Liver (tissue), 9 donors: ENCODE results near the gene RARA. TPM values are rescaled to one million over a fixed set of nuclear protein-coding genes. Genes with fewer than 3 reads are reported as not detected.

ENCODE experiments used
- DNase-seq: peaks from one replicate; pipeline ENCODE4 v3.0.0-alpha.2; 2017; ENCODE audit warnings: low spot score
- H3K27ac ChIP-seq, 2 donors: one replicate each; pipeline ENCODE4 v1.7.0; 2013; ENCODE audit warnings: inconsistent platforms in 2 of 2, low read length in 2 of 2, control low read depth in 1 of 2, low read depth in 1 of 2, mild to moderate bottlenecking in 1 of 2
- H3K27me3 ChIP-seq, 4 donors: one replicate each; pipeline versions ENCODE4 v1.6.1 to v1.7.0; 2013; ENCODE audit warnings: low read length in 3 of 4, inconsistent platforms in 1 of 4, mild to moderate bottlenecking in 1 of 4, moderate library complexity in 1 of 4; ENCODE audit not compliant: control insufficient read depth in 4 of 4, insufficient read depth in 4 of 4
- H3K36me3 ChIP-seq, 4 donors: one replicate each; pipeline versions ENCODE4 v1.6.1 to v1.7.0; 2013; ENCODE audit warnings: low read length in 3 of 4, mild to moderate bottlenecking in 3 of 4, low read depth in 1 of 4, moderate library complexity in 1 of 4; ENCODE audit not compliant: control insufficient read depth in 4 of 4, insufficient read depth in 3 of 4
- H3K4me1 ChIP-seq, 4 donors: one replicate each; pipeline versions ENCODE4 v1.6.1 to v1.7.0; 2013; ENCODE audit warnings: low read length in 3 of 4, mild to moderate bottlenecking in 3 of 4, moderate library complexity in 1 of 4; ENCODE audit not compliant: control insufficient read depth in 4 of 4, insufficient read depth in 4 of 4
- H3K4me3 ChIP-seq, 3 donors: one replicate each; pipeline versions ENCODE4 v1.6.1 to v1.7.0; 2013; ENCODE audit warnings: low read length in 3 of 3, control low read depth in 1 of 3, low read depth in 1 of 3, mild to moderate bottlenecking in 1 of 3
- H3K9ac ChIP-seq, 2 donors: one replicate each; pipeline ENCODE4 v1.7.0; 2013; ENCODE audit warnings: low read length in 2 of 2, mild to moderate bottlenecking in 2 of 2, moderate library complexity in 2 of 2, control low read depth in 1 of 2, low read depth in 1 of 2
- H3K9me3 ChIP-seq, 4 donors: one replicate each; pipeline versions ENCODE4 v1.6.1 to v1.7.0; 2013; ENCODE audit warnings: low read length in 3 of 4; ENCODE audit not compliant: control insufficient read depth in 4 of 4
- CTCF ChIP-seq: fragments of 150-350 bp; IDR thresholded peaks from 2 replicates; pipeline ENCODE4 v1.5.1; 2017; ENCODE audit warnings: improper control_type of control experiment, low read depth, low read length; ENCODE audit not compliant: missing input control
- EGR1 ChIP-seq, 2 donors: IDR thresholded peaks; 2 replicates each; pipeline ENCODE4 v1.6.1; 2016 to 2018; ENCODE audit warnings: antibody characterized with exemption in 2 of 2, low read depth in 2 of 2
- FOXA1 ChIP-seq: IDR thresholded peaks from 2 replicates; pipeline ENCODE4 v1.6.1; 2016; ENCODE audit warnings: antibody characterized with exemption
- FOXA2 ChIP-seq: IDR thresholded peaks from 2 replicates; pipeline ENCODE4 v1.6.1; 2016; ENCODE audit warnings: antibody characterized with exemption
- GABPA ChIP-seq, 2 donors: IDR thresholded peaks in 1 of 2; conservative IDR thresholded peaks in 1 of 2; 2 replicates each; pipeline ENCODE4 v1.6.1; 2016; ENCODE audit warnings: antibody characterized with exemption in 2 of 2, mild to moderate bottlenecking in 1 of 2, moderate library complexity in 1 of 2
- HNF4A ChIP-seq, 2 donors: conservative IDR thresholded peaks; 2 replicates each; pipeline ENCODE4 v1.6.1; 2016; ENCODE audit warnings: antibody characterized with exemption in 2 of 2, mild to moderate bottlenecking in 2 of 2
- HNF4G ChIP-seq: IDR thresholded peaks from 2 replicates; pipeline ENCODE4 v1.6.1; 2016; ENCODE audit warnings: antibody characterized with exemption
- JUND ChIP-seq, 2 donors: IDR thresholded peaks; 2 replicates each; pipeline ENCODE4 v1.6.1; 2016; ENCODE audit warnings: antibody characterized with exemption in 2 of 2
- NR2F2 ChIP-seq: IDR thresholded peaks from 2 replicates; pipeline ENCODE4 v1.6.1; 2016; ENCODE audit warnings: antibody characterized with exemption
- RAD21 ChIP-seq, 2 donors: IDR thresholded peaks; 2 replicates each; pipeline ENCODE4 v1.6.1; 2016; ENCODE audit warnings: antibody characterized with exemption in 2 of 2, mild to moderate bottlenecking in 2 of 2
- RXRA ChIP-seq, 2 donors: IDR thresholded peaks; 2 replicates each; pipeline ENCODE4 v1.6.1; 2017 to 2018; ENCODE audit warnings: antibody characterized with exemption in 2 of 2, mild to moderate bottlenecking in 1 of 2
- SP1 ChIP-seq: IDR thresholded peaks from 2 replicates; pipeline ENCODE4 v1.6.1; 2018; ENCODE audit warnings: antibody characterized with exemption, mild to moderate bottlenecking
- TAF1 ChIP-seq: conservative IDR thresholded peaks from 2 replicates; pipeline ENCODE4 v1.6.1; 2016; ENCODE audit warnings: antibody characterized with exemption, mild to moderate bottlenecking
- YY1 ChIP-seq: IDR thresholded peaks from 2 replicates; pipeline ENCODE4 v1.6.1; 2016; ENCODE audit warnings: antibody characterized with exemption, mild to moderate bottlenecking
- ZBTB33 ChIP-seq: IDR thresholded peaks from 2 replicates; pipeline ENCODE4 v1.6.1; 2016; ENCODE audit warnings: antibody characterized with exemption
- WGBS: extraction: QIAGEN DNeasy Blood & Tissue Kit; methylation state at CpG from one replicate; pipeline ENCODE4 v1.1.7; 2013; 5-methylcytosine and 5-hydroxymethylcytosine counted together
- polyA plus RNA-seq, 2 donors: library from polyadenylated mRNA; stranded (reverse) in 1 of 2; unstranded in 1 of 2; fragments of 200-250 nt in 1 of 2; fragments of >200 nt in 1 of 2; fragmentation: Nextera tagmentation in 1 of 2; extraction: Ambion mirVana in 1 of 2; gene quantifications; one replicate each; pipeline versions ENCODE4 v1.2.1 to v1.2.3, GENCODE V29; 2013 to 2015
- total RNA-seq, 2 donors: library from RNA; depleted of rRNA; stranded (reverse); fragments of >200 nt; gene quantifications; one replicate each; pipeline ENCODE4 v1.2.3, GENCODE V29; 2014
- TF ChIP-seq, protein P1 (sequence below): IDR thresholded peaks from 2 replicates; pipeline ENCODE4 v1.6.1; 2016; ENCODE audit warnings: antibody characterized with exemption, mild to moderate bottlenecking
- TF ChIP-seq, protein P2 (sequence below): IDR thresholded peaks from 2 replicates; pipeline ENCODE4 v1.6.1; 2016; ENCODE audit warnings: antibody characterized with exemption
- TF ChIP-seq, protein P3 (sequence below): IDR thresholded peaks from 2 replicates; pipeline ENCODE4 v1.6.1; 2016; ENCODE audit warnings: antibody characterized with exemption
- donor health status: healthy.
- donor health status: healthy.
- donor health status: healthy.
- donor health status: healthy.
- donor health status: healthy.

Gene RARA
- total and polyA plus RNA-seq, 4 donors = 6.6 to 26.2 (median 10.8) TPM

DNA sequence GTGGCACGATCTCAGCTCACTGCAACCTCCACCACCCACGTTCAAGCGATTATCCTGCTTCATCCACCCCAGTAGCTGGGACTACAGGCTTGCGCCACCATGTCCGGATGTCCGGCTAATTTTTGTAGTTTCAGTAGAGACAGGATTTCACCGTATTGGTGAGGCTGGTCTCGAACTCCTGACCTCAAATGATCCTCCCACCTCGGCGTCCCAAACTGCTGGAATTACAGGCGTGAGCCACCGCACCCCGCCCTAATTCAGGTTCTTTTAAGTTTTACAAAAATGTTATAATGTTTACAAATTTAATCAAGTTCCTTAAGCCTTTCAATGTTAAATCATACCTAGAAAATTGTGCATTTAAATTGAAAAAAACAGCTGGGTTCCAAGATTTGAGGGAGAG, 68.9 kb downstream of the RARA start (continued):
- TF ChIP-seq, protein P1, sequence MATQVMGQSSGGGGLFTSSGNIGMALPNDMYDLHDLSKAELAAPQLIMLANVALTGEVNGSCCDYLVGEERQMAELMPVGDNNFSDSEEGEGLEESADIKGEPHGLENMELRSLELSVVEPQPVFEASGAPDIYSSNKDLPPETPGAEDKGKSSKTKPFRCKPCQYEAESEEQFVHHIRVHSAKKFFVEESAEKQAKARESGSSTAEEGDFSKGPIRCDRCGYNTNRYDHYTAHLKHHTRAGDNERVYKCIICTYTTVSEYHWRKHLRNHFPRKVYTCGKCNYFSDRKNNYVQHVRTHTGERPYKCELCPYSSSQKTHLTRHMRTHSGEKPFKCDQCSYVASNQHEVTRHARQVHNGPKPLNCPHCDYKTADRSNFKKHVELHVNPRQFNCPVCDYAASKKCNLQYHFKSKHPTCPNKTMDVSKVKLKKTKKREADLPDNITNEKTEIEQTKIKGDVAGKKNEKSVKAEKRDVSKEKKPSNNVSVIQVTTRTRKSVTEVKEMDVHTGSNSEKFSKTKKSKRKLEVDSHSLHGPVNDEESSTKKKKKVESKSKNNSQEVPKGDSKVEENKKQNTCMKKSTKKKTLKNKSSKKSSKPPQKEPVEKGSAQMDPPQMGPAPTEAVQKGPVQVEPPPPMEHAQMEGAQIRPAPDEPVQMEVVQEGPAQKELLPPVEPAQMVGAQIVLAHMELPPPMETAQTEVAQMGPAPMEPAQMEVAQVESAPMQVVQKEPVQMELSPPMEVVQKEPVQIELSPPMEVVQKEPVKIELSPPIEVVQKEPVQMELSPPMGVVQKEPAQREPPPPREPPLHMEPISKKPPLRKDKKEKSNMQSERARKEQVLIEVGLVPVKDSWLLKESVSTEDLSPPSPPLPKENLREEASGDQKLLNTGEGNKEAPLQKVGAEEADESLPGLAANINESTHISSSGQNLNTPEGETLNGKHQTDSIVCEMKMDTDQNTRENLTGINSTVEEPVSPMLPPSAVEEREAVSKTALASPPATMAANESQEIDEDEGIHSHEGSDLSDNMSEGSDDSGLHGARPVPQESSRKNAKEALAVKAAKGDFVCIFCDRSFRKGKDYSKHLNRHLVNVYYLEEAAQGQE = no peak
- no peak for TF ChIP-seq RAD21 (IDR thresholded peaks at IDR 0.05)
- no peak for TF ChIP-seq GABPA (IDR thresholded peaks at IDR 0.05 in 1 of 2, conservative IDR thresholded peaks at IDR 0.05 in 1 of 2)

DNA sequence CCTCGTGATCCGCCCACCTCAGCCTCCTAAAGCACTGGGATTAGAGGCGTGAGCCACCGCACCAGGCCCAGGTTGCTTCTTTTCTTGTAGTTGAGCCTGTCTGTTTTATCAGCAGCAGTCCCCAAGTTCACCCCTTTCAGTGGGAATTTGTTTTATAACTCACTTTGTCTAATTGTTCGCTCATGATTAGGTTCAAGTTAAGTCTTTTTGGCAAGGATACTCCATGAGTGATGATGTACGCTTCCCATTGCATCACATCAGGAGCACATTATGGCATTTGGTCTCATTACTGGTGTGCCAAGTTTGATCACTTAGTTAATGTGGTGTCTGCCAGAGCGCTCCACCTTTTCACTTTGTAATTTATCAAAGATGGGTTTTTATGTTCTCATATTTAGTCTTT, 70.0 kb downstream of the RARA start:
- H3K9me3 ChIP-seq = no peaks in the 10 kb centered on the region
- DNase-seq = no peak
- H3K27me3 ChIP-seq = no peaks in the 10 kb centered on the region
- H3K4me3 ChIP-seq = no peak overlapping the region
- 93% methylated on average over 7 of the region's 7 CpGs for WGBS
- TF ChIP-seq CTCF (no peak), ZBTB33 (no peak), RXRA (IDR thresholded peaks at IDR 0.05) (no peak), HNF4G (no peak), TAF1 (no peak), YY1 (no peak), HNF4A (conservative IDR thresholded peaks at IDR 0.05) (no peak), FOXA1 (no peak), EGR1 (IDR thresholded peaks at IDR 0.05; ENCODE audit: low read depth in 2 of 2) (no peak), SP1 (no peak), NR2F2 (no peak), FOXA2 (no peak), JUND (IDR thresholded peaks at IDR 0.05) (no peak), RAD21 (IDR thresholded peaks at IDR 0.05) (no peak)
- TF ChIP-seq, protein P2, sequence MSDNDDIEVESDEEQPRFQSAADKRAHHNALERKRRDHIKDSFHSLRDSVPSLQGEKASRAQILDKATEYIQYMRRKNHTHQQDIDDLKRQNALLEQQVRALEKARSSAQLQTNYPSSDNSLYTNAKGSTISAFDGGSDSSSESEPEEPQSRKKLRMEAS = no peak
- TF ChIP-seq, protein P1 = no peak
- TF ChIP-seq, protein P3, sequence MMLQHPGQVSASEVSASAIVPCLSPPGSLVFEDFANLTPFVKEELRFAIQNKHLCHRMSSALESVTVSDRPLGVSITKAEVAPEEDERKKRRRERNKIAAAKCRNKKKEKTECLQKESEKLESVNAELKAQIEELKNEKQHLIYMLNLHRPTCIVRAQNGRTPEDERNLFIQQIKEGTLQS = no peak
- H3K36me3 ChIP-seq = no peaks in the 10 kb centered on the region
- H3K9ac ChIP-seq = no peak overlapping the region
- H3K27ac ChIP-seq = no peak overlapping the region
- no peaks in the 10 kb centered on the region for H3K4me1 ChIP-seq
